CD14-positive monocyte (primary cell): ENCODE data around the gene LAT. TPM values are rescaled to one million over a fixed set of nuclear protein-coding genes. Genes with fewer than 3 reads are reported as not detected.

Experiments used
- DNase-seq, 3 donors: peaks; one replicate each; pipeline ENCODE4 v3.0.0-alpha.2; 2011 to 2022
- H2AFZ ChIP-seq: 2 replicates; pipeline ENCODE4 v1.6.0; 2012; ENCODE audit warnings: mild to moderate bottlenecking, low read depth, low read length, inconsistent platforms; ENCODE audit not compliant: insufficient read depth, poor library complexity, severe bottlenecking
- H3K27ac ChIP-seq, 2 donors: 1 replicate in 1 of 2; 2 replicates in 1 of 2; pipeline ENCODE4 v1.5.1; 2012 to 2013; ENCODE audit warnings: low read length in 2 of 2, control low read depth in 1 of 2, inconsistent platforms in 1 of 2, low read depth in 1 of 2, mild to moderate bottlenecking in 1 of 2
- H3K27me3 ChIP-seq, 2 donors: one replicate each; pipeline versions ENCODE4 v1.6.0 to v1.6.1; 2011 to 2013; ENCODE audit warnings: low read length in 2 of 2; ENCODE audit not compliant: control insufficient read depth in 2 of 2, insufficient read depth in 2 of 2
- H3K36me3 ChIP-seq, 2 donors: replicated peaks in 1 of 2; 1 replicate in 1 of 2; 2 replicates in 1 of 2; pipeline versions ENCODE4 v1.5.1 to v1.6.1; 2012 to 2013; ENCODE audit warnings: low read length in 2 of 2, control low read depth in 1 of 2, inconsistent platforms in 1 of 2, mild to moderate bottlenecking in 1 of 2; ENCODE audit not compliant: insufficient read depth in 2 of 2, control insufficient read depth in 1 of 2
- H3K4me1 ChIP-seq, 2 donors: 1 replicate in 1 of 2; 2 replicates in 1 of 2; pipeline versions ENCODE4 v1.5.1 to v1.6.1; 2012 to 2013; ENCODE audit warnings: low read length in 2 of 2, control low read depth in 1 of 2, inconsistent platforms in 1 of 2, mild to moderate bottlenecking in 1 of 2, moderate library complexity in 1 of 2; ENCODE audit not compliant: insufficient read depth in 2 of 2, control insufficient read depth in 1 of 2
- H3K4me2 ChIP-seq: replicated peaks from 2 replicates; pipeline ENCODE3; 2012; ENCODE audit warnings: low read length, moderate library complexity, mild to moderate bottlenecking; ENCODE audit not compliant: poor library complexity, severe bottlenecking; ENCODE audit errors: extremely low read depth
- H3K4me3 ChIP-seq, 3 experiments: fragments of 200-600 bp in 1 of 3; sonication (generic) in 1 of 3; replicated peaks in 1 of 3; 1 replicate in 2 of 3; 2 replicates in 1 of 3; pipeline ENCODE4 v1.5.1; 2011 to 2013; ENCODE audit warnings: low read length in 3 of 3, mild to moderate bottlenecking in 3 of 3, control low read depth in 2 of 3, low read depth in 2 of 3, inconsistent platforms in 1 of 3, moderate library complexity in 1 of 3
- H3K79me2 ChIP-seq: 2 replicates; pipeline ENCODE4 v1.6.0; 2012; ENCODE audit warnings: mild to moderate bottlenecking, control low read depth, inconsistent platforms, low read length, moderate library complexity; ENCODE audit not compliant: insufficient read depth
- H3K9ac ChIP-seq: 2 replicates; pipeline ENCODE4 v1.6.0; 2017; ENCODE audit warnings: low read length, mild to moderate bottlenecking; ENCODE audit not compliant: insufficient read depth, poor library complexity, severe bottlenecking
- H3K9me3 ChIP-seq, 2 donors: replicated peaks in 1 of 2; 1 replicate in 1 of 2; 2 replicates in 1 of 2; pipeline versions ENCODE4 v1.5.1 to v1.6.1; 2012 to 2013; ENCODE audit warnings: low read length in 2 of 2, control low read depth in 1 of 2; ENCODE audit not compliant: control insufficient read depth in 1 of 2, insufficient read depth in 1 of 2
- H4K20me1 ChIP-seq: 2 replicates; pipeline ENCODE4 v1.6.0; 2012; ENCODE audit warnings: mild to moderate bottlenecking, low read length, control low read depth, moderate library complexity; ENCODE audit not compliant: insufficient read depth
- H3K27ac Mint-ChIP-seq, 7 donors: one replicate each; pipeline ENCODE4 v1.8.0; 2020; ENCODE audit warnings: mild to moderate bottlenecking in 7 of 7, mixed read lengths in 7 of 7, moderate library complexity in 6 of 7, inconsistent platforms in 2 of 7
- H3K27me3 Mint-ChIP-seq, 3 donors: one replicate each; pipeline ENCODE4 v1.8.0; 2021 to 2022; ENCODE audit warnings: low read depth in 3 of 3, mild to moderate bottlenecking in 3 of 3, mixed read lengths in 3 of 3, moderate library complexity in 3 of 3, inconsistent platforms in 1 of 3
- H3K36me3 Mint-ChIP-seq, 2 donors: one replicate each; pipeline ENCODE4 v1.8.0; 2020; ENCODE audit warnings: mixed read lengths in 2 of 2, inconsistent platforms in 1 of 2, mild to moderate bottlenecking in 1 of 2
- H3K4me1 Mint-ChIP-seq: one replicate; pipeline ENCODE4 v1.8.0; 2020; ENCODE audit warnings: mild to moderate bottlenecking, mixed read lengths
- H3K4me3 Mint-ChIP-seq, 2 donors: one replicate each; pipeline ENCODE4 v1.8.0; 2020; ENCODE audit warnings: mild to moderate bottlenecking in 2 of 2, mixed read lengths in 2 of 2, moderate library complexity in 1 of 2
- H3K9me3 Mint-ChIP-seq, 7 donors: one replicate each; pipeline ENCODE4 v1.8.0; 2020 to 2022; ENCODE audit warnings: mixed read lengths in 7 of 7, mild to moderate bottlenecking in 6 of 7, moderate library complexity in 6 of 7, inconsistent platforms in 2 of 7
- WGBS: methylation state at CpG from one replicate; pipeline ENCODE4 v1.1.5; 2013; ENCODE audit warnings: missing lambda C conversion rate; ENCODE audit not compliant: insufficient coverage; 5-methylcytosine and 5-hydroxymethylcytosine counted together
- intact Hi-C, 2 donors: fragments of 100-400 bp; cut with micrococcal nuclease; formaldehyde crosslinking; loops; one replicate each; pipeline versions ENCODE4 v1.15.0 to v1.15.1; 2023
- polyA plus RNA-seq, 3 donors: library from polyadenylated mRNA; depleted of rRNA in 1 of 3; unstranded in 2 of 3; stranded (reverse) in 1 of 3; fragments of 300-500 nt in 2 of 3; fragments of >200 nt in 1 of 3; fragmentation: Illumina TruSeq in 2 of 3; gene quantifications; 1 replicate in 2 of 3; 2 replicates in 1 of 3; pipeline ENCODE4 v1.2.3, GENCODE V29; 2012 to 2021
- TF ChIP-seq, protein P1 (sequence below): fragments of 200-600 bp; IDR thresholded peaks from one replicate; pipeline ENCODE4 v1.8.0; 2022; ENCODE audit warnings: antibody characterized with exemption, mild to moderate bottlenecking

LAT gene
- polyA plus RNA-seq, 3 donors, result 1.5 to 25.2 (median 1.9) TPM

DNA sequence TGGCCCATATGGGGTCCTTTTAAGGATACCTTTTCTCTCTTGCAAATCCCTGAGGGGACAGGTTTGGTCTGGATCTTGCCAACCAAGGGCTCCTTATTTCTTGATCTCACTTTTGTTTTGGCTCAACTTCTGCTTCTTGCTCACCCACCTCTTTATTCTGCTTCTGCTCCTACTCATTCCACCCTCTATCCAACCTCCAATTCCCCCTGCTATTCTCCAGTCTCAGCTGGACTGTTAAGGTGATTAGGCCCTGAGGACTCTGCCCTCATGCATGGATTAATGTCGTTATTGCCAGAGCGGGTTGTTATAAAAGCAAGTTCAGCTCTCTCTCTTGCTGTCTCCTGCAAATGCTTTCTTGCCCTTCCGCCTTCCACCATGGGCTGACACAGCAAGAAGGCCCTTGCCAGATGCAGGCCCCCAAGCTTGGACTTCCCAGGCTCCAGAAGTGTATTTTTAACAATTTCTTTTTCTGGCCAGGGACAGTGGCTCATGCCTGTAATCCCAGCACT is 29.8 kb downstream of the LAT start:
- H3K4me1 Mint-ChIP-seq, result peaks cover 44% of the 10 kb centered on the region
- H3K9me3 Mint-ChIP-seq, result peaks cover 0 to 11% (median 7%) of the 10 kb centered on the region in 7 donors
- peak overlapping the region; percentile 10 to 18 for H3K4me3 Mint-ChIP-seq
- intact Hi-C loops, result no loop called here
- 89% methylated on average over 3 of the region's 3 CpGs for WGBS
- peaks cover 0 to 3% (median 0%) of the 10 kb centered on the region in 3 donors for H3K27me3 Mint-ChIP-seq
- Histone ChIP-seq H3K27ac (peak overlapping the region; percentile 88 to 93), H3K9me3 (peaks cover 0 to 2% of the 10 kb centered on the region in 2 donors), H3K36me3 (no peaks in the 10 kb centered on the region), H3K9ac (no peak overlapping the region), H2AFZ (no peak overlapping the region), H4K20me1 (no peaks in the 10 kb centered on the region), H3K27me3 (no peaks in the 10 kb centered on the region), H3K4me2 (no peak overlapping the region), H3K4me1 (peaks cover 53 to 58% of the 10 kb centered on the region in 2 donors), H3K4me3 (no peak overlapping the region), H3K79me2 (no peaks in the 10 kb centered on the region)
- TF ChIP-seq, protein P1, sequence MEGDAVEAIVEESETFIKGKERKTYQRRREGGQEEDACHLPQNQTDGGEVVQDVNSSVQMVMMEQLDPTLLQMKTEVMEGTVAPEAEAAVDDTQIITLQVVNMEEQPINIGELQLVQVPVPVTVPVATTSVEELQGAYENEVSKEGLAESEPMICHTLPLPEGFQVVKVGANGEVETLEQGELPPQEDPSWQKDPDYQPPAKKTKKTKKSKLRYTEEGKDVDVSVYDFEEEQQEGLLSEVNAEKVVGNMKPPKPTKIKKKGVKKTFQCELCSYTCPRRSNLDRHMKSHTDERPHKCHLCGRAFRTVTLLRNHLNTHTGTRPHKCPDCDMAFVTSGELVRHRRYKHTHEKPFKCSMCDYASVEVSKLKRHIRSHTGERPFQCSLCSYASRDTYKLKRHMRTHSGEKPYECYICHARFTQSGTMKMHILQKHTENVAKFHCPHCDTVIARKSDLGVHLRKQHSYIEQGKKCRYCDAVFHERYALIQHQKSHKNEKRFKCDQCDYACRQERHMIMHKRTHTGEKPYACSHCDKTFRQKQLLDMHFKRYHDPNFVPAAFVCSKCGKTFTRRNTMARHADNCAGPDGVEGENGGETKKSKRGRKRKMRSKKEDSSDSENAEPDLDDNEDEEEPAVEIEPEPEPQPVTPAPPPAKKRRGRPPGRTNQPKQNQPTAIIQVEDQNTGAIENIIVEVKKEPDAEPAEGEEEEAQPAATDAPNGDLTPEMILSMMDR, result no peak
- H3K36me3 Mint-ChIP-seq, result peaks cover 0 to 7% of the 10 kb centered on the region in 2 donors
- peak overlapping the region; percentile 85 to 96 (median 94) for H3K27ac Mint-ChIP-seq
- DNase-seq, result peak in 1 of 3 donors; percentile 25

DNA sequence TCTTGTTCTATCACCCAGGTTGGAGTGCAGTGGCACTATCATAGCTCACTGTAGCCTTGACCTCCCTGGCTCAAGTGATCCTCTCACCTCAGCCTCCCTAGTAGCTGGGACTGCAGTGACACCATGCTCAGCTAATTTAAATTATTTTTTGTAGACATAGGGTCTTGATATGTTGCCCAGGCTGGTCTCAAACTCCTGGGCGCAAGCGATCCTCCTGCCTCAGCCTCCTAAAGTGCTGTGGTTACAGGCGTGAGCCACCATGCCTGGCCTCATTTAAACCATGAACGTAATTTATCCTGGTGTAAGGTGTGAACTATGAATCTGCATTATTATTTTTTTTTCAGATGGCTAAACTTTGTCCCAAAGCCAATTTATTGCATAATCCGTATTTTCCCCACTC is 37.3 kb downstream of the LAT start:
- peaks cover 0 to 5% of the 10 kb centered on the region in 2 donors for H3K4me1 ChIP-seq
- no peak for DNase-seq
- H3K4me2 ChIP-seq, result no peak overlapping the region
- TF ChIP-seq, protein P1, result no peak
- H3K36me3 ChIP-seq, result no peaks in the 10 kb centered on the region
- H3K27ac ChIP-seq, result no peak overlapping the region
- H3K79me2 ChIP-seq, result no peaks in the 10 kb centered on the region
- H3K9ac ChIP-seq, result no peak overlapping the region
- H3K27ac Mint-ChIP-seq, result no peak overlapping the region
- no peaks in the 10 kb centered on the region for H3K9me3 Mint-ChIP-seq
- no peak overlapping the region for H3K4me3 ChIP-seq
- H3K9me3 ChIP-seq, result no peaks in the 10 kb centered on the region
- intact Hi-C loops, result no loop called here
- peaks cover 7% of the 10 kb centered on the region for H3K4me1 Mint-ChIP-seq
- no CpG with 5 or more reads among the region's 5 CpGs for WGBS
- peaks cover 5 to 6% (median 6%) of the 10 kb centered on the region in 3 donors for H3K27me3 Mint-ChIP-seq
- H2AFZ ChIP-seq, result no peak overlapping the region
- H3K36me3 Mint-ChIP-seq, result no peaks in the 10 kb centered on the region
- H3K4me3 Mint-ChIP-seq, result no peak overlapping the region
- H3K27me3 ChIP-seq, result no peaks in the 10 kb centered on the region
- H4K20me1 ChIP-seq, result no peaks in the 10 kb centered on the region
